ENCODE measurements around the gene PHOX2B.

DNA sequence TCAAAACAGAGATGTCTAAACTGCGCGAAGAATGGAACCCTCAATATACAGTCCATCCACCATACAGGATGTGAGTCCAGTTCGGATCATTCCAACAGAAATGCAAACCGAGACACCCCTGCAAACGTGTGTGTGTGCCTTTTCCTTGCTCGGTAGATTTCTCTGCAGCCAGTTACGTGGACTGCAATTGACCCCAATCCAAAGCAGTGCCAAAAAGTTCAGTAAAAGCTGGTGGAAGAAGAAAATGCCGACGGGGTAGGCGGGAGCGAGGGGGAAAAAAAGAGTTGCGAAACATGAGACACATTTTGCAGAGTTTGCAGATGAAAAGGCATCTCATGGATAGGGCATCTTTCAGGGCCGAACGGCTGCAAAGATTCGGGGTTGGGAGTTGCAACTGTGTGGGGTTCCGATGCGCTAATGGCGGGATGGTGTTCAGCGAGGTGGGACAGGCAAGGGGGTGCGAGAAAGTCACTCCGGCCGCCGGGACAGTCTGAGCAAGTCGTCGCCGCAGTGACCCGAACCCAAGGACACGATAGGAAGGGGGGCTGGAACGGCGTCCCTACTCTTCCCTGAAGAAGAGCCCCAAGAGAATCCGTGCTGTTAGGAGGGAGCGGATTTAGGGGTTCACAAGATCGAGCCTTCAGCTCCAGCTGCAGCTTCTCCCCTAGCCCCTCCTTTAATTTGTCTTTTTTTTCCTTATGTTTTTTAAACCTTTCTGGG is 3.8 kb downstream of the PHOX2B start:
- TF ChIP-seq SP1 (IDR thresholded peaks at IDR 0.05) (no peak), BHLHE40 (IDR thresholded peaks at IDR 0.05; ENCODE audit: borderline replicate concordance) (no peak), FOXK2 (IDR thresholded peaks at IDR 0.05) (no peak), FOXA1 (IDR thresholded peaks at IDR 0.05) (no peak), SUZ12 (IDR thresholded peaks at IDR 0.05) (no peak), L3MBTL2 (conservative IDR thresholded peaks at IDR 0.05) (no peak), FOXM1 (IDR thresholded peaks at IDR 0.05; ENCODE audit: borderline replicate concordance) (no peak), NFRKB (IDR thresholded peaks at IDR 0.05) (no peak), ARNT (IDR thresholded peaks at IDR 0.05) (no peak), TARDBP (IDR thresholded peaks at IDR 0.05) (no peak), ELF4 (IDR thresholded peaks at IDR 0.05) (no peak), ZNF384 (IDR thresholded peaks at IDR 0.05) (no peak), HDGF (IDR thresholded peaks at IDR 0.05; ENCODE audit: borderline replicate concordance) (no peak)
- TF ChIP-seq, protein P1, sequence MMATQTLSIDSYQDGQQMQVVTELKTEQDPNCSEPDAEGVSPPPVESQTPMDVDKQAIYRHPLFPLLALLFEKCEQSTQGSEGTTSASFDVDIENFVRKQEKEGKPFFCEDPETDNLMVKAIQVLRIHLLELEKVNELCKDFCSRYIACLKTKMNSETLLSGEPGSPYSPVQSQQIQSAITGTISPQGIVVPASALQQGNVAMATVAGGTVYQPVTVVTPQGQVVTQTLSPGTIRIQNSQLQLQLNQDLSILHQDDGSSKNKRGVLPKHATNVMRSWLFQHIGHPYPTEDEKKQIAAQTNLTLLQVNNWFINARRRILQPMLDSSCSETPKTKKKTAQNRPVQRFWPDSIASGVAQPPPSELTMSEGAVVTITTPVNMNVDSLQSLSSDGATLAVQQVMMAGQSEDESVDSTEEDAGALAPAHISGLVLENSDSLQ (IDR thresholded peaks at IDR 0.05): no peak

Data from HEK293T (cell line).